ENCODE results near the gene ZFHX2.

GRCh38 chr14:23521785-23522640 is 29.6 kb downstream of the ZFHX2 start:
- no peak for TF ChIP-seq CTCF (IDR thresholded peaks at IDR 0.05; ENCODE audit: low read depth, low read length)
- no peak for TF ChIP-seq EZH2phosphoT487 (IDR thresholded peaks at IDR 0.05; ENCODE audit: low read depth)
